ENCODE results near the gene ATP1A1. TPM values are rescaled to one million over a fixed set of nuclear protein-coding genes. Genes with fewer than 3 reads are reported as not detected.

Gene ATP1A1
- total RNA-seq, 2 experiments from 2014 or later = 203 to 204 TPM

GRCh38 chr1:116433275-116434257 lies 60.5 kb downstream of the ATP1A1 start:
- Mint-ChIP-seq H3K9me3 (ENCODE audit: insufficient read depth) (no peaks in the 10 kb centered on the region), H3K36me3 (ENCODE audit: low read depth) (no peaks in the 10 kb centered on the region), H3K27me3 (ENCODE audit: low read depth) (peaks cover 26% of the 10 kb centered on the region), H3K27ac (no peak overlapping the region), H3K4me3 (no peak overlapping the region), H3K4me1 (ENCODE audit: low read depth) (no peaks in the 10 kb centered on the region)
- no peak for ATAC-seq
- CTCF ChIA-PET = interaction anchor here (1.3 to 2.7 kb wide), 5 partner anchors 15 to 294 kb away, joined by 3 to 12 read pairs (median 4); no protein-coding TSS in a partner anchor
- POLR2A ChIA-PET = no interaction called here
- DNase-seq = peak; percentile 20

GRCh38 chr1:116434849-116435248 lies 61.8 kb downstream of the ATP1A1 start:
- no peak overlapping the region for H3K4me3 Mint-ChIP-seq
- POLR2A ChIA-PET = no interaction called here
- ATAC-seq (no peak), DNase-seq (peak; percentile 1)
- CTCF ChIA-PET = interaction anchor here (0.6 to 2.7 kb wide), 7 partner anchors 50 to 296 kb away, joined by 3 to 12 read pairs (median 4); no protein-coding TSS in a partner anchor
- H3K27me3 Mint-ChIP-seq (ENCODE audit: low read depth) = peaks cover 31% of the 10 kb centered on the region
- no peak overlapping the region for H3K27ac Mint-ChIP-seq
- H3K36me3 Mint-ChIP-seq (ENCODE audit: low read depth) = no peaks in the 10 kb centered on the region
- no peaks in the 10 kb centered on the region for H3K9me3 Mint-ChIP-seq (ENCODE audit: insufficient read depth)
- H3K4me1 Mint-ChIP-seq (ENCODE audit: low read depth) = no peaks in the 10 kb centered on the region

- DNase-seq (peak; percentile 16), ATAC-seq (peak; percentile 63)
- no peaks in the 10 kb centered on the region for H3K4me1 Mint-ChIP-seq (ENCODE audit: low read depth)
- H3K36me3 Mint-ChIP-seq (ENCODE audit: low read depth) = no peaks in the 10 kb centered on the region
- no peaks in the 10 kb centered on the region for H3K9me3 Mint-ChIP-seq (ENCODE audit: insufficient read depth)
- H3K27me3 Mint-ChIP-seq (ENCODE audit: low read depth) = peaks cover 31% of the 10 kb centered on the region
- ChIA-PET POLR2A (interaction anchor here (0.7 kb wide), 1 partner anchor 17 kb away, joined by 7 read pairs; no protein-coding TSS in a partner anchor), CTCF (interaction anchor here (0.6 to 2.7 kb wide), 5 partner anchors 49 to 297 kb away, joined by 3 to 12 read pairs (median 3); no protein-coding TSS in a partner anchor)
- no peak overlapping the region for H3K27ac Mint-ChIP-seq
- H3K4me3 Mint-ChIP-seq = no peak overlapping the region
These were observed 63.0 kb downstream of the ATP1A1 start for GRCh38 chr1:116435806-116436610.

GRCh38 chr1:116436611-116436970 lies 63.5 kb downstream of the ATP1A1 start:
- no peak overlapping the region for H3K4me3 Mint-ChIP-seq
- no peak overlapping the region for H3K27ac Mint-ChIP-seq
- H3K27me3 Mint-ChIP-seq (ENCODE audit: low read depth) = peaks cover 34% of the 10 kb centered on the region
- ChIA-PET CTCF (interaction anchor here (0.6 to 1.0 kb wide), 2 partner anchors 49 to 298 kb away, joined by 3 to 5 read pairs; no protein-coding TSS in a partner anchor), POLR2A (interaction anchor here (0.7 kb wide), 1 partner anchor 17 kb away, joined by 7 read pairs; no protein-coding TSS in a partner anchor)
- no peaks in the 10 kb centered on the region for H3K9me3 Mint-ChIP-seq (ENCODE audit: insufficient read depth)
- ATAC-seq = no peak
- no peak for DNase-seq
- H3K4me1 Mint-ChIP-seq (ENCODE audit: low read depth) = no peaks in the 10 kb centered on the region
- H3K36me3 Mint-ChIP-seq (ENCODE audit: low read depth) = no peaks in the 10 kb centered on the region

- Mint-ChIP-seq H3K9me3 (ENCODE audit: insufficient read depth) (no peaks in the 10 kb centered on the region), H3K4me1 (ENCODE audit: low read depth) (no peaks in the 10 kb centered on the region), H3K36me3 (ENCODE audit: low read depth) (no peaks in the 10 kb centered on the region), H3K4me3 (no peak overlapping the region), H3K27me3 (ENCODE audit: low read depth) (peaks cover 43% of the 10 kb centered on the region), H3K27ac (no peak overlapping the region)
- ATAC-seq (no peak), DNase-seq (no peak)
- CTCF ChIA-PET = no interaction called here
- POLR2A ChIA-PET = no interaction called here
These were observed 66.7 kb downstream of the ATP1A1 start for GRCh38 chr1:116439701-116440100.

- H3K4me1 Mint-ChIP-seq (ENCODE audit: low read depth) = no peaks in the 10 kb centered on the region
- POLR2A ChIA-PET = no interaction called here
- ATAC-seq = no peak
These were observed 67.7 kb downstream of the ATP1A1 start for GRCh38 chr1:116440731-116441130.

GRCh38 chr1:116445534-116445933 lies 72.5 kb downstream of the ATP1A1 start:
- CTCF ChIA-PET = no interaction called here
- Mint-ChIP-seq H3K36me3 (ENCODE audit: low read depth) (no peaks in the 10 kb centered on the region), H3K4me1 (ENCODE audit: low read depth) (no peaks in the 10 kb centered on the region), H3K27ac (no peak overlapping the region), H3K27me3 (ENCODE audit: low read depth) (peaks cover 13% of the 10 kb centered on the region), H3K9me3 (ENCODE audit: insufficient read depth) (no peaks in the 10 kb centered on the region), H3K4me3 (no peak overlapping the region)
- ATAC-seq (no peak), DNase-seq (no peak)
- POLR2A ChIA-PET = no interaction called here

More at GRCh38 chr1:116440731-116441130, 67.7 kb downstream of the ATP1A1 start:
- CTCF ChIA-PET = no interaction called here
- H3K36me3 Mint-ChIP-seq (ENCODE audit: low read depth) = no peaks in the 10 kb centered on the region
- no peaks in the 10 kb centered on the region for H3K9me3 Mint-ChIP-seq (ENCODE audit: insufficient read depth)
- H3K27me3 Mint-ChIP-seq (ENCODE audit: low read depth) = peaks cover 39% of the 10 kb centered on the region
- no peak for DNase-seq
- no peak overlapping the region for H3K4me3 Mint-ChIP-seq
- no peak overlapping the region for H3K27ac Mint-ChIP-seq

GRCh38 chr1:116446686-116447085 lies 73.6 kb downstream of the ATP1A1 start:
- Mint-ChIP-seq H3K27ac (no peak overlapping the region), H3K27me3 (ENCODE audit: low read depth) (peaks cover 8% of the 10 kb centered on the region), H3K4me3 (no peak overlapping the region), H3K4me1 (ENCODE audit: low read depth) (no peaks in the 10 kb centered on the region), H3K36me3 (ENCODE audit: low read depth) (no peaks in the 10 kb centered on the region), H3K9me3 (ENCODE audit: insufficient read depth) (no peaks in the 10 kb centered on the region)
- CTCF ChIA-PET = interaction anchor here (1.3 kb wide), 1 partner anchor 53 kb away, joined by 3 read pairs; no protein-coding TSS in a partner anchor
- no peak for DNase-seq
- POLR2A ChIA-PET = no interaction called here
- no peak for ATAC-seq

GRCh38 chr1:116448785-116449385 lies 75.8 kb downstream of the ATP1A1 start:
- H3K27me3 Mint-ChIP-seq (ENCODE audit: low read depth) = no peaks in the 10 kb centered on the region
- ChIA-PET CTCF (interaction anchor here (2.1 kb wide), 1 partner anchor 310 kb away, joined by 7 read pairs; no protein-coding TSS in a partner anchor), POLR2A (no interaction called here)
- DNase-seq (no peak), ATAC-seq (no peak)
- no peak overlapping the region for H3K4me3 Mint-ChIP-seq
- no peaks in the 10 kb centered on the region for H3K9me3 Mint-ChIP-seq (ENCODE audit: insufficient read depth)
- H3K36me3 Mint-ChIP-seq (ENCODE audit: low read depth) = no peaks in the 10 kb centered on the region
- H3K4me1 Mint-ChIP-seq (ENCODE audit: low read depth) = no peaks in the 10 kb centered on the region
- no peak overlapping the region for H3K27ac Mint-ChIP-seq

- ChIA-PET POLR2A (no interaction called here), CTCF (interaction anchor here (2.1 kb wide), 1 partner anchor 311 kb away, joined by 7 read pairs; no protein-coding TSS in a partner anchor)
- Mint-ChIP-seq H3K4me1 (ENCODE audit: low read depth) (no peaks in the 10 kb centered on the region), H3K36me3 (ENCODE audit: low read depth) (no peaks in the 10 kb centered on the region), H3K4me3 (no peak overlapping the region), H3K9me3 (ENCODE audit: insufficient read depth) (no peaks in the 10 kb centered on the region), H3K27me3 (ENCODE audit: low read depth) (no peaks in the 10 kb centered on the region), H3K27ac (no peak overlapping the region)
- DNase-seq (no peak), ATAC-seq (no peak)
These were observed 76.5 kb downstream of the ATP1A1 start for GRCh38 chr1:116449578-116449977.

GRCh38 chr1:116451702-116452101 lies 78.7 kb downstream of the ATP1A1 start:
- Mint-ChIP-seq H3K36me3 (ENCODE audit: low read depth) (no peaks in the 10 kb centered on the region), H3K4me3 (no peak overlapping the region), H3K27me3 (ENCODE audit: low read depth) (no peaks in the 10 kb centered on the region), H3K9me3 (ENCODE audit: insufficient read depth) (no peaks in the 10 kb centered on the region), H3K4me1 (ENCODE audit: low read depth) (no peaks in the 10 kb centered on the region), H3K27ac (no peak overlapping the region)
- DNase-seq (no peak), ATAC-seq (no peak)
- ChIA-PET CTCF (interaction anchor here (1.4 kb wide), 1 partner anchor 34 kb away, joined by 3 read pairs; no protein-coding TSS in a partner anchor), POLR2A (interaction anchor here (0.6 kb wide), 1 partner anchor 559 kb away, joined by 3 read pairs; no protein-coding TSS in a partner anchor)

Data from activated CD8-positive, alpha-beta T cell treated with anti-CD3 and anti-CD28 coated beads, Interleukin-2, amount 10 ng/mL, durations not matched to agents 7 days and 5 days (primary cell).